HG03066 (cell line): ENCODE data around the gene NXPH3.

ENCODE experiments used
- ATAC-seq: cut with Tn5 transposase; IDR thresholded peaks from one replicate; pipeline ENCODE4 v1.9.1; 2021; ENCODE audit warnings: low read depth; ENCODE audit not compliant: unreplicated experiment

The NXPH3 gene

DNA sequence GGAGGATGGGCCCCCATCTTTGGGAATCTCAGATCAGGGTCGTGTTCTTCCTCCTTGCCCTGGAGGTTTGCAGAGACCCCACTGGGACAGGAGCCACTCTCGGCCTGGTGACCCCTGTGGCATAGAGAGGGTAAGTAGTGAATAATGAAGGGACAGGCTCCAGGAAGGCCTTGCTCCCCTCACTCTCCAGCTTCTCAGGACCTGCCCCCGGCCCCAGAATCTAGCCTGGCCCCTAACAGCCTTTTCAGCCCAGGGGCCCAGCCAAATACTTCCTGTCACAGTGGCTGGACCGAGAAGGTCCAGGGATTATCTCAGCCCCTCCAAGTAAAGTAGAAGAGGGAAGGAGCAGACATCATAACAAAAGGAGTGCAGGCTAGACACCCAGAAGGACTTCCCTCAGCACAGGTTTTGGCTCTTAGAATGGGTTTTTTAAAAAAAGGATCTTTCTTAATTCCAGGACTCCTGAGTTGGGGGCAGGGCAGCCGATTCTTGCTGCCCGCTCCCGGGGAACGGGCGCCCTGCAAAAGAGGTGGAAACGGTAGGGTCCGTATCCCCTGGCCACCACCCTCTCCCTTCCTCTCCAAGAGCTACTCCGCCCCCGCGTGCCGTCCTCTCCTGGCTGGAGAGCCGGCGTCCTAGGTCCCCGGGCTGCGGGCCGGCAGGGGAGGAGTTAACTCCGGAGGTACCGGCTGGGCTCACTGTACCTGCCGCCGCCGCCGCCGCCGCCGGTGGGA, 559 bp upstream of the NXPH3 start:
- ATAC-seq = no peak

DNA sequence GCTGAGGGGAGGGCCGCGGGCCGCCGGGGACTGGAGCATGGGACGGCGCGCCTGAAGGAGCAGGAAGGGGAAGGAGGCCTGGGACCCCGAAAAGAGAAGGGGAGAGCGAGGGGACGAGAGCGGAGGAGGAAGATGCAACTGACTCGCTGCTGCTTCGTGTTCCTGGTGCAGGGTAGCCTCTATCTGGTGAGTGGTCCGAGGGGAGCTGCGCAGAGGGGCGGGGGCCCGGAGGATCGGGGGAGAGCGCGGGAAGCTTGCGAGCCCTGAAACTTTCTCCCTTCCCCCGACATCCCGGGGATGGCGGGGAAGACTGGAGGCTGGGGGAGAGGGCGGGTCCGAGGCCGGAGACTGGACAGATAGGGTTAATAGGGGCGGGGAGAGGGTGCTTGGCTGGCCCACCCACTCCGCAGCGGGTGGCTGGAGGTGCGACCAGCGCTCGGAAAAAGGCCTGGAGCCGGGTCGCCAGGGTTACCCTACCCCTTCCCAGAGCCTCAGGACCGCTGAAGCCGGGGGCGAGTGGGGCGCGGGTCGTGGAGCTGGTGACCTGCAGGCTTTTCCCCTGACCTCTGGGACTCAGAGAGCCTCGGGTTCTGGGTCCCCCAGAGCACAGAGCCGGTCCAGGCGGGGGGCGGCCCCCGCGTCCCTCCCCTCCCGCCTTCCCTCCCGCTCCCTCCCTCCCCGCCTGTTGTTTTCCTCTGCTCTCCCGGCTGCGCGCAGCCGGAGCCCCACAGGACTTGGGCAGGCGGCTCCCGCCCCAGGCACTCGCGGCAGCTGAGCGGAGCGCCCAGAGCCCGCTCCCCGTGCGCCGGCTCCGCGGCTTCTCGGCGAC, 631 bp downstream of the NXPH3 start:
- no peak for ATAC-seq

DNA sequence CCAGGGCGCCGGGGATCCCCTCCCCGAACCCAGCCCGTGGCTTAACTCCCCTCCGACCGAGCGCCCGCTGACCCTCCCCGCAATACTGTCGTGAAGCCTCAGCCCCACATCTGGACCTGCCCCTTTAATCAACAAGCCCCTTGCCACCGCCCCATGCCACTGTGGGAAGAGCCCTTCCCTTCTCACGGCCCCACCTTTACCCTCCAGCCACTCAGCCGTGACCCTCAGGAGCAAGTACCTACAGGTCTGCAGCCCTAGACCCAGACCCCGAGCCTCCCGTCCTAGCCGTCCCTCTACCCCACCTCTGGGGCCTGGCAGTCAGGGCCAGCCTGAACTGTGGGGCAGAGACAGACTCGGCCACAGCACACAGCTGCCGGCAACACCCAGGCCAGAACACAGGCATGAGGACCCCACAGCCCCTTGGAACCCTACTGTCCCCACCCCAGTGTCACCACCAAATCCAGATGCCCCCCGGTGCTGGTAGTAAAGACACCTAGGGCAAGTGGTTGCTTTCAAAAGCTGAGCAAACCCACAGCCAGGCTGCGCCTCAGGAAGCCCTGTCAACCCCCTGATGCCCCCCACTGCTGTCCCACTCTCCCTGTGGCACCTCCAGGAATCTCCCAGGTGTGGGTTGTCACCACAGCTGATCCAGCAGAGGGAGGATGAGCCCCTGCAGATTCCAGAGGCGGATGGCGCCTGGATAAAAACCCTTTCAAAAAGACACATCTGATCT, 1.4 kb downstream of the NXPH3 start:
- ATAC-seq = no peak

DNA sequence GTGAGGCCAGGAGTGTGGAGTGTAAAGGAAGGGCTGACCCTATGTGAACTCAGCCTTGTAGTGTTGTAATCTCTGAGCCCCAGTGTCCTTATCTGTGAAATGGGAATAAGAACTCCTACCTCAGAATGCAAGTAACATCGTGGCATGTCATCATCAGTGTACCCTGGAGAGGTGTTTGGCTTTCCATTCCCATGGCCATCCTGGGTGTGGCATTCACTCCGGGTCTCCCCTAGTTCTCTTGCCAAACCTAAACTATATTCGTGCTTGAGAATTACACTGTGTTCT, 1.9 kb downstream of the NXPH3 start:
- no peak for ATAC-seq

DNA sequence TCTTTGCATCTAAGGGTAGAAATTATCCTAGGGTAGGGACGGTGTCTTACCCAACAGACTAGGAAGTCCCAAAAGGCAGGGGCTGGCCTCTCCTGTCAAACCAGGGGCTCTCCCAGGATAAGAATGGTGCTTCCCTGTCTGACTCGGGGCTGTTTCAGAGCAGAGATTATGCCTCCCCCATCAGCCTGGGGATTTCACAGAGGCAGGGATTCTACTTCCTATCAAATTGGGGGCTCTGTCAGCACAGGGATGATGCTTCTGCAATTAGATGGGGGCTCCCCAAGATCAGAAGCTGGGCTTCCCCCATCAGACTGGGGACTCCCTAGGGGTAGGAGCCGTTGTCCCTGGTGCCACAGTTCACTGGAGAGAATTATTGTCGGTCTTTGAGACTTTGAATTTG, 2.3 kb downstream of the NXPH3 start:
- no peak for ATAC-seq

DNA sequence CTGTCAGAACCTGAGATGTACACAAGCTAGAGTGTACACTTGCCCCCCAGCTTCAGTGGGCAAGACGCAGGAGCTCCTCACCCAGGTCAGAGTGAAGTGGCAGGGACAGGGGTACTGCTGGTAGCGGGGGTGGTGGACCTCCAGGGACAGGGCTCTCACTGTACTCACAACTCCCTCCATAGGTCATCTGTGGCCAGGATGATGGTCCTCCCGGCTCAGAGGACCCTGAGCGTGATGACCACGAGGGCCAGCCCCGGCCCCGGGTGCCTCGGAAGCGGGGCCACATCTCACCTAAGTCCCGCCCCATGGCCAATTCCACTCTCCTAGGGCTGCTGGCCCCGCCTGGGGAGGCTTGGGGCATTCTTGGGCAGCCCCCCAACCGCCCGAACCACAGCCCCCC, 2.7 kb downstream of the NXPH3 start:
- ATAC-seq = no peak

DNA sequence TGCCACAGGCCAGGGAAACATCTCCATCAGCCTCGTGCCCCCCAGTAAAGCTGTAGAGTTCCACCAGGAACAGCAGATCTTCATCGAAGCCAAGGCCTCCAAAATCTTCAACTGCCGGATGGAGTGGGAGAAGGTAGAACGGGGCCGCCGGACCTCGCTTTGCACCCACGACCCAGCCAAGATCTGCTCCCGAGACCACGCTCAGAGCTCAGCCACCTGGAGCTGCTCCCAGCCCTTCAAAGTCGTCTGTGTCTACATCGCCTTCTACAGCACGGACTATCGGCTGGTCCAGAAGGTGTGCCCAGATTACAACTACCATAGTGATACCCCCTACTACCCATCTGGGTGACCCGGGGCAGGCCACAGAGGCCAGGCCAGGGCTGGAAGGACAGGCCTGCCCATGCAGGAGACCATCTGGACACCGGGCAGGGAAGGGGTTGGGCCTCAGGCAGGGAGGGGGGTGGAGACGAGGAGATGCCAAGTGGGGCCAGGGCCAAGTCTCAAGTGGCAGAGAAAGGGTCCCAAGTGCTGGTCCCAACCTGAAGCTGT, 3.4 kb downstream of the NXPH3 start:
- no peak for ATAC-seq

DNA sequence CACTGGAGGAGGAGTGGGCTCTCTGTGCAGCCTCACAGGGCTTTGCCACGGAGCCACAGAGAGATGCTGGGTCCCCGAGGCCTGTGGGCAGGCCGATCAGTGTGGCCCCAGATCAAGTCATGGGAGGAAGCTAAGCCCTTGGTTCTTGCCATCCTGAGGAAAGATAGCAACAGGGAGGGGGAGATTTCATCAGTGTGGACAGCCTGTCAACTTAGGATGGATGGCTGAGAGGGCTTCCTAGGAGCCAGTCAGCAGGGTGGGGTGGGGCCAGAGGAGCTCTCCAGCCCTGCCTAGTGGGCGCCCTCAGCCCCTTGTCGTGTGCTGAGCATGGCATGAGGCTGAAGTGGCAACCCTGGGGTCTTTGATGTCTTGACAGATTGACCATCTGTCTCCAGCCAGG, 3.9 kb downstream of the NXPH3 start:
- ATAC-seq = no peak

DNA sequence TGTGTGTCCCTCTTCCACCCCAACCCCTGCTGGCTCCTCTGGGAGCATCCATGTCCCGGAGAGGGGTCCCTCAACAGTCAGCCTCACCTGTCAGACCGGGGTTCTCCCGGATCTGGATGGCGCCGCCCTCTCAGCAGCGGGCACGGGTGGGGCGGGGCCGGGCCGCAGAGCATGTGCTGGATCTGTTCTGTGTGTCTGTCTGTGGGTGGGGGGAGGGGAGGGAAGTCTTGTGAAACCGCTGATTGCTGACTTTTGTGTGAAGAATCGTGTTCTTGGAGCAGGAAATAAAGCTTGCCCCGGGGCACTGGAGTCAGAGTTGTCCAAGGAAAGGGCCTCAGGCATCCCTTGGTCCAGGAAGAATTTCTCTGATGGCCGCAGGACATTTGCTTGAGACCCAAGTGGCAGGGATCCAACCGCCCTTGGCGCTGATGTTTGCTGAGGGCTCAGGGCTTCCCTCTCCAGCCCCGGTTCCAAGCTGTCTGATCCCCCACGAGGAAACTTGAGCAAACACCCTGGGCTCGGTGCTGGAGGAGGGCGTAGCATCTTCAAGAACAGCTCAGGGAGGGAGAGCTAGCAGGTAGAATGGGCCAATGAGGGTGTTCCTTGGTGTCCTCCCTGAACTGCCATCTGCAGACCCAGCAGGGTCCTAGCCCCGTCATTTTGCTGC, 4.5 kb downstream of the NXPH3 start:
- ATAC-seq = no peak

DNA sequence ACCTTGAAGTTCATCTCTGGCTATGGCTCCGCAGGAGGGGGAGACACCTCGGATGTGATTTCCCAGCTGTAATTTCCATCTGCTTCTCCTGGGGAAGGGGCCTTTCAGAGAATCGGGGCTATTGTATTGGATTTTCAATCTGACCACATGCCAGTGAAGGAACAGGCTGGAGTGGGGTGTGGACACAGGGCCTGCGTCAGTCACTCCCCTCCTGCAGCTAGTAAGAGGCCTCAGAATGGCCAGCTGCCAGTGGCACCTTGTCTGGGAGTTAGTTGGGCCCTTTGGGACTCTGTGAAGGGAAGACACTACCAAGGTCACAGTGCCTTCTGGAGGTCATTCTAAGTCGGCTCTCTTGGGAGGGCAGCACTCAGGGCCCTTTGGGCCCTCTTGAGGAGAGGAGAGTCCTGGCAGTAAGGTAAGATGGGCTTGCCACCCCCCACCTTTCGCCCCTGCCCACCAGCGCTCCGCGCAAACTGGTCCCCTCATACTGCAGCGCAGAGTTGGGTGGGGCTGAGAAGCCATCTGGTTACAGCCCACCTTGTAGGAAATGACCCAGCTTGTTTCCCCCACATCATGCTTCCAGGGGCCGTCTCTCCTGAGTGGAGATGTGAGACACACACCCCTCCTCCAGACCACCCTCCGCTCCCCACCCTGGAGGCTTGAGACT, 5.4 kb downstream of the NXPH3 start:
- ATAC-seq = no peak

DNA sequence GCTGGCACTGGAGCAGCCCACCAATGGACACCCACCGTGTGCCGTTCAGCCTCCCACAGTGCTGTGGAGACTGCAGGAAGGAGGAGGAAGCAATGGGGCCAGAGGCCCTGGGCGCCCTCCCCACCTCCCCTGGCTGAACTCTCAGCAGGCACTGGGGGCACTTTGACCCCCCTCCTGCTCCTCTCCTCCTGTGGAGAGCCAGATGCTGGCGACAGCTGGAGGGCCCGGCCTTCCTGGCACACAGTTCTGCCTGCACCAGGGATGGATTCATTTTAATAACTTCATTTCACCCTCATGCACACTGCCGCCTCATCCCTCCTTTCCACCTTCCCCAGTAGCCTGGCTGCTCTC, 6.0 kb downstream of the NXPH3 start:
- ATAC-seq = no peak

DNA sequence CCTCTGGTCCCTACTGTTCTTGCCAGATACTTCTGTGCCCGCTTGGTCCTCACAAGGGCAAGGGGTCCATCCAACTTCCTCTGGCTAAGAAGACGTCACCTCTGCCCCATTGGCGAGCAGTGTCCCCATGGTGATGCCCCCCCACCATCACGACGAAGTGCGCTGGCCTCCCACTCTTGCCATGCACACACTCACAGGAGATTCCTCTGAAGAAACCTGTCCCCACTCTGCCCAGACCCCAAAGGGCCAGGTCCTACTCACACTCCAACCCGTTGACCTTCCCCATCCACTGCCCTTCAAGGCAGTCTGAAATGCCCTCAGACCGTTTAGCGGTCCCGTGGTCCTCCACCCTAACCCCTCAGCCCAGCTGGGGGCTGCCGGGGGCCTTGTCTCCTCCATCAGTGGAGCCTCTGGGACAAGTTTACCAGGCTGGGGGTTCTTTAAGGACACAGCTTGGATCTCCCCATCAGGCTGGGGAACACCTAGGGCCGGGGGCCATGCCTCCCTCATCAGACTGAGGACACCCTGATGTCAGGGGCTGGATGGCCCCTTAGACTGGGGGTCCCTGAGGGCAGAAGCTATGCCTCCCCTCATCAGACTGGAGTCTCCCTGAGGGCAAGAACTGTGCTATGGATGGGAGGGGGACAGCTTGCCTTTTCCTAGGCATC, 6.5 kb downstream of the NXPH3 start:
- no peak for ATAC-seq

DNA sequence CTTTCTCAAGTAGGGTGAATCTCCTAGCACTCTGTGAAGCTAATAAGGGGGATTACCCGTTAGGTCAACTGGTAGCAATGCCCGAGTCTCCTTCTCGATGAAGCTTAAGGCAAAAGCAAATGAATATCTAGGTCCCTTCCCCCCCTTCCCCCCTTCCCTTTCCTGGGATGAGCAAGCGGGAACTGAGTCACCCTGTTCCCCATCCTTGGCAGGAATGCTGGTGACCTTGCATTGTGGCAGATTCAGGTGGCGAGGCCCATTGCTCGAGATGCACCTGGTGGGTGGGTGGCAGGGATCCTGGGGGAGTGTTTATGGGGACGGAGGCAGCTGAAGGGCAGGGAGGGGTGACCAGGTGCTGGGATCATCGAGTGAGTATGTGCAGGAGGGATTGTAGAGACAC, 7.1 kb downstream of the NXPH3 start:
- ATAC-seq = no peak

DNA sequence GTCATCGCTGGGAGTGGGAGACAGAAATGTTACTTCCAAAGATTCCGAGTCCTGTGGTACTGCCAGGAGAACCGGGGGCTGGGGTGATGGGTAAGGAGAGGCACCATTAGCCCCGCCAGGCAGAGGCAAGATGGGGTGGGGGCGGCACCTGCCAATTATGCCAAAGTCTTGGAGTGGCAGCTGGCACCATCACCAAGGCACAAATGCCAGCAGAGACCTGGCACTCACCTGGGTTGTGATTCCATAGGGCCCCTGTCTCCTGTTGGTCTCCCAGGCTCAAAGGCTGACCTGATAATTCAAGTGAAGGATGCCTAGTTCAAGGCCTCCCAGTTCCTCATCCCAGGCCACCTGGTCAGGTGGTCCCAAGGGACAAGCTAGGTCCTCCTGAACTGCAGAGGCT, 7.6 kb downstream of the NXPH3 start:
- ATAC-seq = no peak

DNA sequence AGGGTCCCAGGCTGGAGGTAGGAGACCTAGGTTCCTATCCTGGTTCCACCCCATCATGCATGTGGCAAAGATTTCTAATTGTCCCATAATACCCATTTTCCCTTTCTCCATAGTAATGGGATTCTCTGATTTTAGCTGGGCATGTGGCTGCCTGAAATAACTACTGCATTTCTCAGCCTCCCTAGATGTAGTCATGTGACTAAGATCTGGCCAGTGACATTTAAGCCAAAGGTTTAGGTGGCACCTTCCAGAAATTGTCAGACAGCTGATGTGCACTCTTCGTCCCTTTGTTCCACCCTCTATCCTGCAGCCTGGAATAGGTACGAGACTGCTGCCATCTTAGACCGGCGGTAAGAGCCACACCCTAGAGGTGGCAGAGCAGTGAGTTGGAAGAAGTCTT, 8.2 kb downstream of the NXPH3 start:
- no peak for ATAC-seq

DNA sequence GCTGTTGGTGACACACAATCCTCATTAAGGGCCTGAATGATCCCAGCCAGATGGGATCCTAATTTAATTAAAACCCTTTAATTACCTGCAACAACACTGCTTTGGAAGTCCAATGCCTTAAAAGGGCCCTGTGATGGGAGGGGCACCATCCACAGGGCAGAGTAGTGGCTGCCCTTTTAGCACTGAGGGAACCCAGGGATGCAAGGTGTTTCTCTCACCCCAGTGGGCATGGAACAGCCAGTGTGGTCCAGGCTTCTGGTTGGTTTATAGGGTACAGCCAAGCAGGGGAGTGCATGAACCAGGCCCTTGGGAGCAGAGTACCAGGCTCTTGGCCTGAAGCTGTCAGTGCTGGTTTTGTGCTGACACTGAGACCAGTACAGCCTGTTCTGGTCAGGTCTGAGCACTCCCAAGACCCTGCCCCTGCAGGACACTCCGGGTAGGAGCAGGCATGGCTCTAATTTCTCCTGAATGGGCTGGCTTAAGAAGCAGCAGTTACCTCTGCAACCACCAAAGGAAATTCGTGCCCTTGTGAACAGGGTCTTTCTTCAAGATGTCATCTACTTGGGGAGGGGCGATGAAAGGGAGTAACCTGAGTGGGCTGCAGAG, 9.9 kb downstream of the NXPH3 start:
- no peak for ATAC-seq

DNA sequence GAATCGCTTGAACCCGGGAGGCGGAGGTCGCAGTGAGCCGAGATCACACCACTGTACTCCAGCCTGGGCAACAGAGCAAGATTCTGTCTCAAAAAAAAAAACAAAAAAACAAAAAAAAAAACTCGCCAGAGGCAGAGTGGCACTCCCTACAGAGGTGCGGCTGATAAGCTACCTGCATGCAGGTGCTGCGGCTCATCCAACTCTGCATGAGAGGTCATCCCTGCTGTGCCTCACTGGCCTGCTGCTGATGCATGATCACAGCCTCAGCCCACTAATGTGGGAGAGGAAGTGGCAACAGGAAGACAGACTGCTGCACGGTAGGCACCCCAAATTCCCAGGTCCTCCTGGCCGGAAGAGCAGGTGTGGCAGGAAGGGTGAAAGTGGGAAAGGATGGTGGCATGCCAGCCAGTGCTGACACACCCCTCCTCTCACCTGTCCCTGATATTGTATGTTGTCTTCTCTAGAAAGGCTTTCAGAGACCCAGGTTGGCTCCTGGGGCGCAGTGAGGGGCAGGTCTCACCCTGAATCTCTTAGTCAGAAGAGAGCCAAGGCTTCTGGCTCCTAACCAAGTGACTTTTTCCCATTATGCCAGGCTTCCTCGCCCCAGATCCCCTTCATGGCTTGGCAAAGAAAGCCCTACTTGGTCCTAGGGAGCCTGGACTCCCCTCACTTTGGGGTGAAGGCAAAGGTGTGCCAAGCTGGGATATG, 11.8 kb downstream of the NXPH3 start:
- ATAC-seq = no peak

DNA sequence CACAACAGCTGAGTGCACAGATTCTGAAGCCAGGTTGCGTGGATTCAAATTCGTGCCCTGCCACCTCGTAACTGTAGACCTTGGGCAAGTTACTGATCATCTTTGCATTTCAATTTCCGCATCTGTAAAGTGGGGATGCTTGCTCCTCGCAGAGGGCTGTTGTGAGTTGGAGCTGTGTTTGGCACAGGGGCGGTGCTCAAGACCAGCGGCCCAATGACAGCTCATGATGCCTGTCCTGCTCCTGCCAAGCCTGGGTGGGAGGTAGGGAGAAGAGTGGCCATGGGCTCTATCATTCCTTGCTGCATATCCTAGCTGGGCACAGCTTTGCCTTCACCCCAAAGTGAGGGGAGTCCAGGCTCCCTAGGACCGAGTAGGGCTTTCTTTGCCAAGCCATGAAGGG, 12.6 kb downstream of the NXPH3 start:
- ATAC-seq = no peak
